Fibroblast of skin of back (primary cell): ENCODE measurements around the gene UGT1A8.

Experiments used
- DNase-seq: peaks from one replicate; pipeline ENCODE4 v3.0.0-alpha.2; 2013

The UGT1A8 gene

GRCh38 chr2:233803292-233803911 is 186.0 kb downstream of the UGT1A8 start:
- DNase-seq, result no peak

- DNase-seq, result no peak
Observed at GRCh38 chr2:233803994-233804393, 186.6 kb downstream of the UGT1A8 start.

- no peak for DNase-seq
Observed at GRCh38 chr2:233807215-233807865, 189.9 kb downstream of the UGT1A8 start.

DNA sequence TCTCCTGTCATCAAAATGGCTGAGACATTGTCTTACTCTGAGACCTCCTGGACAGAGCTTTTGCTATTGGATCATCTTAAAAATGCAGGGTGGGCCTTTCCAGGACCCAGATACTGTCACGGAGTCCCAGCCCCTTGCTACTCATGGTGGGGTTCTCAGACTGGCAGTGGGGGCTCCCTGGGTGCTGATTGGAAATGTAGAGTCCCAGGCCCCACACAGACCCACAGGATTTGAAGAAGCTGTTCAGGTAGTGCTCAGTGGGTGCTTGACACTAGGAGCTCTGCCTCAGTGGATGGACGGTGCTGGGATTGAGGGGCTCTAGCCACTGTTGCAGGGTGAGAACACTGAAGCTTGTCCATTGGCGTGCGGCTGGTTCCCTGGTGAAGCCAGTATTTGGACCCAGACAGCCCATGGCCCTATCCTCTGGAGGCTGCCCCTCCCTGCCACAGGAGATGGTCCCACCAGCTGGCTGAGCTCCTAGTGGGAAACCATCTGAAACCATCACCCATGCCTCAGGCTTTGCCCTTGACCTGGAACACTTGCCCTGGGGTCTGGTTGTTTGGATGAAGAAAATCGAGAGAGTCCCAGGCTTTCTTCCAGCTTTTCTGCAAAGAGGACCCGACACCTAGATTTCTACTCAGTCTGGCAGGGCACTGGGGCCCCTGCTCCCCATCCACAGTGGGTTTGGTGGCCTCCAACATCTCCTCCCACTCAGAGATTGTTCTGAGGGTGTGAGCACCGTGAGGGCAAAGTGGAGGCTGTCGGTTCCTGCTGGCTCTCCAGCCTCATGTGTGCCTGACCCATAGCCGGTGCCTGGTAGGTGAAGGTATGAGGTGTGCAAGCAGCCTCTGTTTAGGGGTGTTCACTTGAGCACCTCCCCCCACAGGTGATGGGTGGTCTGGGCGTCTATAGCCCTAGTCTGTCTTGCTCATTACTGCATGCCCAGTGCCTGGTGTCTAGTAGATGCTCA is 190.8 kb downstream of the UGT1A8 start:
- DNase-seq, result no peak

- no peak for DNase-seq
Observed at GRCh38 chr2:233810385-233810784, 193.0 kb downstream of the UGT1A8 start.

DNA sequence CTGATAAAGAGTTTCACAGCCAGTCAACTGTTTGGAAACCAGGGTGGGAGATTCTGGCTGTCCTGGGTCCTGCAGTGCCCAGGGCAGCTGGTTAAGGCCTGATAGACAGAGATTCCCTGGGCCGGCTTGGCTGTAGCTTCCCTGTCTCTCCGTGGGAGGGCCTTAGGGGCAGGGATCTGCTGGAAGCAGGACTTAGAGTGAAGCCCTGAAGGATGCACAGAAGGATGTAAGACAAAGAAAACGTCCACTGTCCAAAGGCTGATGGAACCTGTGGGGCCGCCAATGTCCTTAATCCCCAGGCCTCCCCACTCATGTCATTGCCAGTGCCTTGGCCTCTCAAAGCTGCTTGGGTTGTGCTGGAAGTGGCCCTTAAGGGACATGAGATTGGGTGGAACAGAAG is 193.7 kb downstream of the UGT1A8 start:
- DNase-seq, result no peak

- DNase-seq, result no peak
Observed at GRCh38 chr2:233811732-233812131, 194.3 kb downstream of the UGT1A8 start.

DNA sequence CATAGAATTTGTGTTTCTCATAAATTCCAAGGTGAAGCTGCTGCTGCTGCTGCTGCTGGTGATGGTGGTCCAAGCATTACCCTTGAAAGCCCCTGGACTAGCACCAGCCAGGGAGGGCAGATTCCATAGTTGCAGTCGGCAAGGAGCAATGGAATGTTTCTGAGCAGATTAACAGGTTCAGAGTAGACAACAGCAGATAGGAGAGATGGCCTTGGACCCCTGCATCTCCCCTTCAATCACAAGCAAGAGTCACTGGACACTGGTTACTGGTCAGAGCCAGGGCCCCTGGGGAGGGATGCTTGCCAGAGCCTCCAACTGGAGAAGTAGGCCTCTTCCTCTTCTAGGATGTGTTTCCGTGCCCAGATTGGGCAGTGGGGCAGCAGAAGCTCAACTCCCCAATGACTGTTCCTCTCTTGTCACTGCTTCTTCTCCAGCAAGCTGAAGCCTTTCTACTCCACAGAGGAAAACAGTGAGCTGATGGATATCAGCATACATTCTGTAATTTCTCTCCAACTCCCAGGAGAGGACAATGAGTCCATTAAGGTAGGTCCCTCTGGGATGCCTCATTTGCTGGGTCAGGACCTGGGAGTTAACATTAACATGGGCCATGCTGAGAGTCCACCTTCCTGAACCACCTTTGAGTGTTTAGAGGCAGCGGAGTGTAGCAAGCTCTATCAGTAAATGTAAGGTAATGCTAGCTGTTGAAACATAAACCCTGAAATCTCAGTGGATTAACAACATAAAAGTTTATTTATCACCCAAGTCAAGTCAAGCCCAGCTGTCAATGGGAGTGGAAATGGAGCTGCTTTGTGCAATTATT is 196.0 kb downstream of the UGT1A8 start:
- DNase-seq, result no peak

GRCh38 chr2:233814056-233814835 is 196.8 kb downstream of the UGT1A8 start:
- no peak for DNase-seq

DNA sequence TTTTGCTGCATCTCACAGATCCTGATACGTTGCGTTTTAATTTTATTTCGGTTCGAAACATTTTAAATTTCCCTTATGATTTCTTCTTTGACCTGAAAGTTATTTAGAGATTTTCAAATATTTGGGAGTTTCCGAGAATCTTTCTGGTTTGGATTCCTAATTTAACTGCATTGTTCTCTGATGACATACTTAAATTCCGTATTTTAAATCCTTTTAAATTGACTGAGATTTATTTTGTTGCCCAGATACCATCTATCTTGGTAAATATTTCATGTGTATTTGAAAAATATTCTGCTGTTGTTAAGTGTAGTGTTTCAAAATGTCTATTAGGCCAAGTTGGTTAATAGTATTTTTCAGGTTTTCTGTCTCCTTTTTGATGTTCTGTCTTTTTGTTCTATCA is 198.4 kb downstream of the UGT1A8 start:
- DNase-seq, result no peak

GRCh38 chr2:233816334-233816733 is 198.9 kb downstream of the UGT1A8 start:
- no peak for DNase-seq

DNA sequence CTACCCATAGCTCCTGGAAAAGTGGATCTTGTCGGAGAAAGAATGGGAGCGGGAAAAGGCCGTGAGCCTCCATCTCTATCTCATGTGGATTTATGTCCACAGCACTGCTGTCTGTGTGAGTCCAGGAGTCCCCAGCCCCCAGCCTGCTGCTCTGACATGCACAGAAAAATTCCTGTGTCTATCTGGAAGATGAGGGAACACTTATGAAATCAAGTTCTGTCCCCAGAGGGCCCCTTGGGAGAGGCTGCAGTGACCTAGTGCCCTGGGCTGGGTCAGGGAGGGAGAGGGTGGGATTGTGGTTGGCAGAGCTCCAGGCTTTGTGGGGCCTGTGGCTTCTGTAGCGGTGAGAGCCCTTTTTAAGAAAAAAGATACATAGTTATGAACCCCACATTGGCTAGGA is 199.3 kb downstream of the UGT1A8 start:
- DNase-seq, result no peak

DNA sequence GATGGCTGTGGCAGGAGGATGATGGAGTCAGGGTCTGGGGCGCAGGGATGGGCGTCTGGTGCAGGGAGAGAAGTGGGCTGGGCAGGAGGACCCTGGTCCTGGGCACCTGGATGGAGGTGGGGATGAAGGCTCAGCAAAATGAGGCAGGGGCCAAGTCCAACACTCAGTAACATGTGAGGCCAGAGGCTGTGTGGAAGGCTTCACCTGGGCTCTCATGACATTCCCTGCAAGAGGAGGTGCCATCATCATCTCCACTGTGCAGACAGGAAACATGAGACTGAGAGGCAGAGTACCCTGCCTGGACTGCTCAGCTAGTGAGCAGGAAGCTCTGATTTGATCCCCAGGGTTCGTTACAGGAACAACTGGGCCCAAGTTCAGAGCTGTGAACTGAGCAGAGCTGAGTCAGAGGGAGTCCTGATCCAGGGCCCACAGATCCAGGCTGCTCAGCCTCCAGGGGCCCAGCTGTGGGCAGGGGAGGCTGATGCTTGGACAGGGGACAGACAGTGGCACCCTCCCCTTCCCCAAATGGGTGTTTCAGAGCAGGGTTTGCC is 200.0 kb downstream of the UGT1A8 start:
- DNase-seq, result no peak

DNA sequence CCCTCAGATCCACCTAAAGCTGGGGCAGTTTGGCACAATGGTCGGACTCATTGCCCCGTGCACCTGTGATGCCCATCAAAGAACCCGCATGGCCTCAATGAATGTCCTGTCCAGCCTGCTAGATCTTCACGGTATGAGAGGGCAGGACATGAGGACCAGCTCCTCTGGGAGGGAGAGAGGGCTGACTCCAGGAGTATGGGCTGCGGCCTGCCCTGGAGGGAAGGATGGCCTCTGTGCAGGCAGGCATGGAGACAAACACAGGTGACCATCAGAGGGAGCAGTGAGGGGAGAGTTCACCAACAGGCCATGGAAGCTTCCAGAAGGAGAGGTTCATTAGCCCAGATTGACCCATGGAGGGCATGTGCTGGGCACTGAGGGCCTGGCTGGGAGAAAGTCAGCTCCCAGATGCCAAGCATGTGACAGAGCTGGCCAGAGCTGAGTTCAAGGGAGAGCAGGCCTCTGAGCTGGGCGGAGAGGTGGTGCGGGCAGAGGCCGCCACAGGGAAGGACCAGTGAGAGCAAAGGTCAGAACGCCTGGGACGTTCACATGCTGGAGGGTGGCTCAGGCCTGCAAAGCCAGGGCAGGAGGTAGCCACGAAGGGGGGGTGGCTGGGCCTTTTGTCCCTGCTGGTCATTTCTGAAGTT is 200.7 kb downstream of the UGT1A8 start:
- no peak for DNase-seq

- no peak for DNase-seq
Observed at GRCh38 chr2:233818639-233819621, 201.5 kb downstream of the UGT1A8 start.

DNA sequence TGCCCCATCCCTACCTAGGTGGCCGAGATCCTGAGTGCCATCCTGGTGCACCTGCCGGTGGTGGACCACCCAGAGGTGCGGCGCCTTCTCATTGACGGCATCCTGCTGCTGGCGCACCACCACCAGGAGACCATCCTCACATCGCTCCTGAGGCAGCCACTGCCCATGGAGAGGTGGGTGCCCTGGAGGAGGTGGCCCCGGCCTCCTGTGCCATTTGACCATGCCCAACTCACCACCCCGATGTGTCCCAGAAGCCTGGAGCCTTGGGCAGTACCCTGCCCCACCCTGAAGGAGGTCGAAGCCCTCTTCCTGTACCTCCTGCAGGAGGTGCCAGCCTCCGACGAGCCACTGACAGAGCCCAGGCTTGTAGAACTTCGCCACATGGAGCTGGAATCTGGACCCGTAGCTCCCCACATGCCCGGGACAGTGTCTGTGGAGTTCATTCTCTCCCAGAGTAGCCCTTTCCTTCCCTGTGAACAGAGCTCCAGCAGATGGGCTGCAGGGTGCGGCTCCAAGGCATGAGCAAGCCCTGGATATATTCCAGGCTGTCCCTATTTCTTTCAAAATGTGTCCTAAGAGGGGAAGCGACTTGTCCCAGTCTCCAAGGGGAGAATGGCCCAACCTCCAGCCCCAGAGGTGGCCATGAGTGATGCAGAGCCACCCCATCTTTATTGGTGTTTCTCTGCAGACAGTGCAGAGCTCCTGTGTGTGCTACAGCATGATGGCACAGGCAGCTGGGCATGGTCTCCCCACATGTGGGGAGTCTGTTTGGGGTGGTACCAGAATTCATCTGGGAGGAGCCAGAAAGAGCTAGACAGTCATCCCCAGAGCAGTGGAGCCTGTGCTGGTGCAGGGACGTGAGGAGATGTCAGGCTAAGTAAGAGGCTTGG is 202.7 kb downstream of the UGT1A8 start:
- no peak for DNase-seq

GRCh38 chr2:233820774-233821105 is 203.3 kb downstream of the UGT1A8 start:
- no peak for DNase-seq

GRCh38 chr2:233821196-233821595 is 203.8 kb downstream of the UGT1A8 start:
- DNase-seq, result no peak

DNA sequence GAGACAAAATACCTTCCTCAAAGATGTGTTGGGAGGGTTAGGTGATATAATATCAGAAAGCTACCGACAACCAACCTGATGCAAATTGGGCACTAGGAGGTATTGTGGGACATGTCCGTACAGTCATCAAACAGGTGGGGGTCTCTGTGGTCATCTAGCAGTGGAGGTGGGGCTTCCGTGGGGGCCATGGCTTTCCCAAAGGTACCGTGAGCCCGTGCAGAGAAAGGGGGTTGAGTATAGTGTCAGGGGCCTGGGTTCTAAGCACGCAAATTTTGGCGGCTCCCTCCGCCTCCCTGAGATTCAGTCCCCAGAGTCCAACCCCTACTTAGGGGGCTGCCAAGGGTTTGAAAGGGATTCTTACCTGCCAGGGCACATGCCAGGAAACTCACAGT is 204.3 kb downstream of the UGT1A8 start:
- no peak for DNase-seq
